Peyer's patch (tissue), 4 donors: Measurements from ENCODE around the gene SNTG2.

Source experiments
- CTCF ChIP-seq, 6 experiments: fragments of 450-650 bp in 4 of 6; fragments of 200-600 bp in 2 of 6; sonication (generic) in 1 of 6; IDR thresholded peaks; one replicate each; pipeline ENCODE4 v1.5.1; 2017 to 2019; ENCODE audit warnings: antibody characterized with exemption in 6 of 6, mild to moderate bottlenecking in 3 of 6, moderate library complexity in 1 of 6
- POLR2A ChIP-seq, 2 donors: fragments of 450-650 bp; IDR thresholded peaks; one replicate each; pipeline ENCODE4 v1.5.1; 2017; ENCODE audit warnings: antibody characterized with exemption in 2 of 2, mild to moderate bottlenecking in 2 of 2, moderate library complexity in 2 of 2

- TF ChIP-seq CTCF (IDR thresholded peaks at IDR 0.05): no peak
- TF ChIP-seq POLR2A (IDR thresholded peaks at IDR 0.05): no peak
Measured at GRCh38 chr2:949384-950079, 1.1 kb upstream of the SNTG2 start.
